ENCODE measurements around the gene UNC80.

DNA sequence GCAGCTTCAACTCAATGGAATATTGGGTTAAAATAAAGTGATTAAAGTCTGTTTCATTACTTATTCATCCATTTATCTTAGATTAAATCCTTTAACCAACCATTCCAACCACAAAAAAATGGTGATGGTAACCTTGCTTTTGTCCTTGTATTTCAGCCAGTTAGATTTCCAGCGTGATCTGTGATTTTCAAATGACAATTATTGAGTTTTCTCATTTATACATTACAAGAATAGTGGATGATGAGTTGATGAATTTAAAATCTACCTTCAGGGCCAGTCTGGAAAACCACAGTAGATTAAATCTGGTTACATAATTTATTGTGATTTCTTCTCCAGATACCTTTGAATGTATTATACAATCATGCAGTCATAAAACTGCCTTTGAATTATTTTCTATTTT lies 29.7 kb upstream of the UNC80 start:
- TF ChIP-seq FOXP4 (CRISPR knock-in tag; IDR thresholded peaks at IDR 0.05) (no peak), OVOL2 (CRISPR knock-in tag; IDR thresholded peaks at IDR 0.05; ENCODE audit: borderline replicate concordance) (no peak), TCF7 (CRISPR knock-in tag; IDR thresholded peaks at IDR 0.05; ENCODE audit: low read depth) (no peak), CTCF (IDR thresholded peaks at IDR 0.05) (no peak), ZNF121 (CRISPR knock-in tag; IDR thresholded peaks at IDR 0.05) (no peak)
- TF ChIP-seq, protein P1, sequence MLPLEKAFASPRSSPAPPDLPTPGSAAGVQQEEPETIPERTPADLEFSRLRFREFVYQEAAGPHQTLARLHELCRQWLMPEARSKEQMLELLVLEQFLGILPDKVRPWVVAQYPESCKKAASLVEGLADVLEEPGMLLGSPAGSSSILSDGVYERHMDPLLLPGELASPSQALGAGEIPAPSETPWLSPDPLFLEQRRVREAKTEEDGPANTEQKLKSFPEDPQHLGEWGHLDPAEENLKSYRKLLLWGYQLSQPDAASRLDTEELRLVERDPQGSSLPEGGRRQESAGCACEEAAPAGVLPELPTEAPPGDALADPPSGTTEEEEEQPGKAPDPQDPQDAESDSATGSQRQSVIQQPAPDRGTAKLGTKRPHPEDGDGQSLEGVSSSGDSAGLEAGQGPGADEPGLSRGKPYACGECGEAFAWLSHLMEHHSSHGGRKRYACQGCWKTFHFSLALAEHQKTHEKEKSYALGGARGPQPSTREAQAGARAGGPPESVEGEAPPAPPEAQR (CRISPR knock-in tag; IDR thresholded peaks at IDR 0.05), result no peak

Measured in WTC11 (cell line).